Measurements from ENCODE around the gene KCNJ2.

The KCNJ2 gene

GRCh38 chr17:70202840-70203239 lies 33.5 kb downstream of the KCNJ2 start:
- in situ Hi-C loops (cut with HindIII; ENCODE audit: low sequenced_read_pairs): no loop called here

DNA sequence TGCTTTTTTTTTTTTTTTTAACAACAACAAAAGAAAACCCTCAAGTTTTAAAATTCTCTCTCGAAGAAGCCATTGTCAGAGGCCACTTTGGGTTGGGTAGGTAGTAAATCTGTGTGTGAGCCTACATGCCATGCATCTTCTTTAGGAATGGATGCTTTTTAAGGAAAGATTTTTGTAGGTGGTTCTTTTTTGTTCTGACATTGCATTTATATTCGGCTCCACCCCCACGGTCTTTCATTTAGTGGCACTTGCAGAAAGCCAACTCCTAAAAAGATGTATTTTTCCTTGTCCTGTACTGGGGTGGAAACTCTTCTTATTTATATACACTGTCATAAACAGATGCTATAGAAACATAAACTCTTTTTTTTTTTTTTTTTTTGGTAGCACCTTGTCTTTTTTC lies 35.1 kb downstream of the KCNJ2 start:
- in situ Hi-C loops (cut with HindIII; ENCODE audit: low sequenced_read_pairs): no loop called here

DNA sequence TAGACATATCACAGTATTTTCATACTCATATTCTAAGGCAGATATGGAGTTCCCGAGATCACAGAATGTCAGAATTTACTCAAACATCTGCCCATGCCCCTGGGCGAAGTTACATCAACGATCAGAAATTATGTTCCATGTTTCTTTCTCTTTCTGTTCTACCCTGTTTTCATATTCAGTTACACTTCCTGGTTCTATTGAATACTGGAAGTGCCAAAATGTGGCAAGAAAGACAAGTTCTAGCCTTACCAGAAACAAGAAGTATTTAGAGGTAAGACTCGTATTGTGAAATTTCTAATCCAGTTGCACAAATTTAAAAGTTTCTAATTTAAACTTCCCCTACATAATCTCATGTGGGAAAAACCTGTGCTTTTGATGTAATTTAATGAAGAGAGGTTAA lies 36.1 kb downstream of the KCNJ2 start:
- in situ Hi-C loops (cut with HindIII; ENCODE audit: low sequenced_read_pairs): no loop called here

DNA sequence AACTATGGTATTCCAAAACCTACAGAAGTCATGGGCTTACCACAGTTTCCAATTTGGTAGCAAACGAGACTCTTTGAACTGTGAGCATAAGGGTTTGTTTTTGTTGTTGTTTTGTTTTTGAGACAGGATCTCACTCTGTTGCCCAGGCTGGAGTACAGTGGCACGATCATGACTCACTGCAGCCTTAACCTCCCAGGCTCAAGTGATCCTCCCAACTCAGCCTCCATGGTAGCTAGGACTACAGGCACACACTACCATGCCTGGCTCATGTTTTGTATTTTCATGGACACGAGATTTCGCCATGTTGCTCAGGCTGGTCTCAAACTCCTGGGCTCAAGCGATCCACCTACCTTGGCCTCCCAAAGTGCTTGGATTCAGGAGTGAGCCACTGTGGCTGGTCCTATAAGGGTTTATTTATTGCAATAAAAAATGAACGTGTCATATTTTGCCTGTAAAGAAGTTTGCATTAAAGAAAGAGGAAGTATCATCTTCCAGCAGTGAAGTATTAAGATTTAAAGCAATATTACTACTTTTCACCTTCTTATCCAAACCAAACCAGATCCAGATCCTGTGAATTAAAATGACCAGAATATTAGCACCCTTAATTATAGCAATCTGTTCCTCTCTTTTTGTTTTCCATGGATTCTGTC lies 37.2 kb downstream of the KCNJ2 start:
- in situ Hi-C loops (cut with HindIII; ENCODE audit: low sequenced_read_pairs): no loop called here

- in situ Hi-C loops (cut with HindIII; ENCODE audit: low sequenced_read_pairs): no loop called here
These were observed 37.9 kb downstream of the KCNJ2 start for GRCh38 chr17:70207184-70207583.

- in situ Hi-C loops (cut with HindIII; ENCODE audit: low sequenced_read_pairs): no loop called here
These were observed 38.9 kb downstream of the KCNJ2 start for GRCh38 chr17:70208080-70208794.

DNA sequence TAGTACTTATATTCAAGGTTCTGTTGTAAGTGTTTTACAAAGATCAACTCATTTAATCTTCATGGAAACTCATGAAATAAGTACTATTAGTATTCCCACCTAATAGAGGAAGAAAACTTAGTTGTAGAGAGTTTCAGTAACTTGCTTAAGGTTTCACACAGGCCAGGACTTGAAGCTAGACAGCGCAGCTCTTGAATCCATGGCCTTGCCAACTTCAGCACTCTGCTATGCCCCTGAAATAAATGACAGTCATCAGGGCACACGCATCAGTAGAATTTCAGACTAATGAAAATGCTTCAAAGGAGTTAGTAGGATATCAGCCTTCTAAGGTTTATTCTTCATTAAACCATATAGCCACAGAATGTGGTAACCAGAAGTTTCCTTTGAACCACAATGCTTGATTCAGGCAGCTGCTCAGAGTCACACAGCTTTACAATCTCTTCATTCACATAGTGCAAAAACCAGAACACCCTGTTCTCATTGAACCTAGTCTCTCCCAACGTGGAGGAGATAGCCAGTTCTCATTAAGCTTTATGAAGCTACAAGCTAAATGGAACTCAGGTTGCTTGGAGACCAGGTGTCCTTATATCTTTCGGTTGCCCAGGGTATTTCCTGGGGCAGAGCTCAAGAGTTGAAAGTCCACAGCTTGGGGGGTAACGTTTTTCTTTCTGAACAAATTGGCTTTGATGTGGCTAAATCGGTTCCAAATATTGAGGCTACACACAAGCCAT lies 39.7 kb downstream of the KCNJ2 start:
- in situ Hi-C loops (cut with HindIII; ENCODE audit: low sequenced_read_pairs): no loop called here

DNA sequence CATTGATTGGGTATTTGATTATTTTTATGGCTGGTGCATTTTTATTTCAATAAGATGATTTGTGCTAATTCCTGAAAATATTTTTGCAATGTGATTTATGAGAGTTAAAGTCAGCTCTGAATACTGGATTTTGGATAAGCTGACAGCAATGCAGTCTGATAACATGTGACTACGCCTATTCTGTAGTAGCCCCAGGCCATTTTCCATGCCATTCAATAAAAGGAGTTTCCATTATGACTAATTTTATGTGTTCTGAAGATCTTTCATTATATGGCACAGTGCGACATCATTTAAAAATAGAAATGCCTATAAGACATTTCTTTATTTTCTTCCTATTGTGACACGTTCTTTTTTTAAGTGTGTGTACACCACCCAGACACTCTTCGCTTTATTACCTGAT lies 46.3 kb downstream of the KCNJ2 start:
- in situ Hi-C loops (cut with HindIII; ENCODE audit: low sequenced_read_pairs): no loop called here

- in situ Hi-C loops (cut with HindIII; ENCODE audit: low sequenced_read_pairs): no loop called here
These were observed 48.2 kb downstream of the KCNJ2 start for GRCh38 chr17:70217571-70217970.

- in situ Hi-C loops (cut with HindIII; ENCODE audit: low sequenced_read_pairs): no loop called here
These were observed 55.9 kb downstream of the KCNJ2 start for GRCh38 chr17:70225276-70225675.

Measured in endothelial cell of hepatic sinusoid (primary cell).